HG03571 (cell line): Measurements from ENCODE around the gene UCP1.
"Not testable (repeated sequence)": the region's sequence is repeated elsewhere in the genome, so short reads cannot be mapped to it uniquely, and the experiment has no call there.

Source experiments
- ATAC-seq: cut with Tn5 transposase; IDR thresholded peaks from one replicate; pipeline ENCODE4 v1.9.1; 2021; ENCODE audit not compliant: unreplicated experiment

UCP1 gene

DNA sequence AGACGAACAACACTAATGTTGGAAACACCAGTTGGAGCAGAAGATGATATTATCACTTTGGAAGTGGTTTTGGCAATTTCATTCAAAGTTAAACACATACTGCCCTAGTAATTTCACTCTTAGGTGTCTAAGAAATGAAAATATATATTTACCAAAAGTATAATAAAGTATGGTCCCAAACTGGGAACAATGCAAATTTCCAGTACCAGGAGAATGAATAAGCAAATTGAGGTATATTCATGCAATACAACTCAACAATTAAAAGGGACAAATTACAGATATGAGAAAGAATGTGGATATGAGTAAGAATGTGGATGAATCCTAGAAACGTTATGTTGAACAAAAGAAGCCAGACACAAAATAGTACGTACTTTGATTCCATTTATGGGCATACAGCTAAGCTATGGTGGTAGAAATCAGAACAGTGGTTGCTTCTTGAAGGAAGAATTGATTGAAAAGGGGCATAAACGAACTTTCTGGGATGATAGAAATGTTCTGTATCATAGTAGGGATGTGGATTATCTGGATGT, 34.7 kb downstream of the UCP1 start:
- no peak for ATAC-seq

DNA sequence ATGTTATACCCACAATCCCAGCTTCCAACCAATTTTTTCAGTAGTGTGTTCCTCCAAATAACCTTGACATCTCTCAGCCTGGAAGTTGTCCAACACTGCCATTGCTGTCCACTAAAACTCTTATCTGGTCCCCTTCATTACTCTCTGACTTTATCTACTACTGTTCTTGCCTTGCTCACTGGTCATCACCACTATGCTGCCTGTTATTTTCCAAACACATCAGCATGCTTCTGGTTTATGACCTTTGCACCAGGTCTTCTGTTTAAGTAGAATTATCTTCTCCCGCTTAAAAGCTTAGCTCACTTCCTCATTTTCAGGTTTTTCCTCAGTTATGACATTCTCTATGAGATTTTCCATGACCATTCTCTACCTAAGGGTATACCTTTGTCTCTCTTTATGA, 39.3 kb downstream of the UCP1 start:
- ATAC-seq = no peak

DNA sequence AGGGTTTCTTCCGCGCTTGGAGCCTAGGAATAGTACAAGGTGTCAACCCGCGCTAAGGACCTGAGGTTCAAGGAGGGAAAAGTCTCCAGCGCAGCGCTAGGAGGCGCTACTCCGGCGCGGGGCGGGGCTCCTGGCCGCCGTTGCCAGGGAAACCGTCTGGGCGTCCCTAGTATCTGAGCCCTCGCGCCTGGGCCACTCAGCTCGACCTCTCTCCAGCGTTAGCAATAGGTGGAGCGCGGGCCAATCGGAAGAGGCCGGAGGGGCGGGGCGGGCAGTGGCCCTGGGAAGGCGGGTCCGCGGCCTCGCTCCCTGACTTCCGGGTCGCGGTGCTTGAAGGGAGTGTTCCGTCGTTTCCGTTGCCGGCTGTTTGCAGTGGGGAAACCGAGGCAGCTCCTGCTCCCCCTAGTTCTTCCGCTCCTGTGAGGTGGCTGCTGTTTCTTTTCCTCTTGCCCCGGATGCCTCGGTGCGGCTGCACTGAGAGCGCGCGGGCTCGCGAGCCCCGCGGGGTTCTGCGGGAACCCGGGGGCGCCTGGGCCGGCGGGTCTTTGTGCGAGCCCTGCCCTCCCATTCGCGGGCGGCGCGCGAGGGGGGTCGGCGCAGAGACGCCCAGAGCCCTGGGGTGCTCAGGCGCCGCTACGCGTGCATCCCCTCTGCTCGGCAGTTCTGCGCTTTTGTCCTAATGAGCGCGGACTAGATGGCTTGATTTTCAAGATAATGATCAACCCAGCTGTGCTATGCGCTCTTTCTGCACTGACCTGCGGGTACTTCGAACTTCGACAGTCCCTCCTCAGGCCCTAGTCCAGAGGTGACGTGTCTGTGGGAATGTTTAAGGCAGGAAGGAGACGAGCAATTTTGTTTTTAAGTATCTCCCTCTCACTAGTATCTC, 44.7 kb downstream of the UCP1 start, which contains the start of gene ELMOD2:
Gene ELMOD2 (plus strand): TSS at position 312 of the 886 bp plus-strand sequence. CDS start 1,261 bp downstream, outside the sequence.
- peak; percentile 100 for ATAC-seq

DNA sequence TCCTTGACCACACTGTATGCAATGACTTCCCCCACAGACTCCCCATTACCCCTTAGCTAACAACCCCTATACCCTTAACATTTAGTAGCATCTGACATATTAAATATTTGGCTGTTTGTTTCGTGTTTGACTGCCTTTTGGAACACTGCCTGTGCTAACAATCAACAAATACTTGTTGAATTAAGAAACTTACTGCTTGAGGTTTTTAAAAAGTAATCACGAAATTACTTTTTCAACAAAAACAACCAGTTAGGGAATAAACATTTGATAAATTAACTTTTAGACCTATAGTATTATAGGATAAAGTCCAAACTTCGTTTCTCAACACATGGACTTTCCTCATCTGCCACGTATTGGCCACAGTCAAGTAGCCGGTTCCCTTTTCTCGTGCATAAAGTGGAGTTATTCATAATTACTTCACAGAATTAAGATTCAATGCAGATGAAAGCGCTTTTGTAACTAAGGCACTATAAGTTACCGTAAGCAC, 45.3 kb downstream of the UCP1 start:
- ATAC-seq = peak; percentile 17

DNA sequence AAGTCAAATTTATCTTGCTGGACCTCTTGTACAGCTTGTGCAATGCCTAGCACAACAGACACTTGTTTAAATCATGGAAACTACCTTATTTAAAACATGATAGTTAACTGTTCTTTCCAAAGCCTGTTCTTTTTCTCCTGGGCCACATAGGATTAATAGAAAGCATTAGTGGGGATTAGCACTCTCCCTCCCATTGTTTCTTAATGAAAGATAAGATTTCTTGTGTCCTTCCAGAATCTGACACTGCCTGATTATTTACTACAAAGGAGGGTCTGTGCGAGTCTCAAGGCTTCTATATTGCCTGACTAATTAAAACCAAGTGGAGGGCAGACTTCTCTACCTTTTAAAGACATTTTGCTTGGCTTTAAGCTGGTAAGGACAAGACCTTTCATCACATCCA, 53.3 kb downstream of the UCP1 start:
- ATAC-seq = no peak

DNA sequence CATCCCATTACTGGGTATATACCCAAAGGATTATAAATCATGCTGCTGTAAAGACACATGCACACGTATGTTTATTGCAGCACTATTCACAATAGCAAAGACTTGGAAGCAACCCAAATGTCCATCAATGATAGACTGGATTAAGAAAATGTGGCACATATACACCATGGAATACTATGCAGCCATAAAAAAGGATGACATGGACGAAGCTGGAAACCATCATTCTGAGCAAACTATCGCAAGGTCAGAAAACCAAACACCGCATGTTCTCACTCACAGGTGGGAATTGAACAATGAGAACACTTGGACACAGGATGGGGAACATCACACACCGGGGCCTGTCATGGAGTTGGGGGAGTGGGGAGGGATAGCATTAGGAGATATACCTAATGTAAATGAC, 55.0 kb downstream of the UCP1 start:
- not testable (repeated sequence) for ATAC-seq
